HL-60 (cell line): ENCODE results near the gene RBPJ.
A peak's percentile ranks its signal among the peaks of the same experiment; 100 is the strongest.

Source experiments
- DNase-seq, 2 experiments: peaks; one replicate each; pipeline ENCODE4 v3.0.0-alpha.2; 2010 to 2020; ENCODE audit warnings: low read depth in 1 of 2, low spot score in 1 of 2
- H3K27ac ChIP-seq: fragments of 250-450 bp; sonication (Bioruptor Pico); replicated peaks from 2 replicates; pipeline ENCODE4 v1.5.1; 2020; ENCODE audit warnings: mild to moderate bottlenecking, moderate library complexity
- H3K27me3 ChIP-seq: fragments of 250-450 bp; sonication (Bioruptor Pico); 2 replicates; pipeline ENCODE4 v1.5.1; 2021; ENCODE audit warnings: mild to moderate bottlenecking, moderate library complexity; ENCODE audit not compliant: insufficient read depth, poor library complexity, severe bottlenecking
- H3K4me3 ChIP-seq: replicated peaks from 2 replicates; pipeline ENCODE4 v1.5.1; 2011; ENCODE audit warnings: mild to moderate bottlenecking, control low read depth, low read length; ENCODE audit not compliant: insufficient read depth
- CTCF ChIP-seq: IDR thresholded peaks from one replicate; pipeline ENCODE4 v1.5.1; 2011; ENCODE audit warnings: low read length, control low read depth, inconsistent platforms; ENCODE audit not compliant: insufficient read depth
- GABPA ChIP-seq: IDR thresholded peaks from 2 replicates; pipeline ENCODE4 v1.6.1; 2012; ENCODE audit warnings: low read depth
- POLR2AphosphoS5 ChIP-seq: IDR thresholded peaks from 2 replicates; pipeline ENCODE4 v1.6.1; 2012; ENCODE audit warnings: low read depth
- REST ChIP-seq: IDR thresholded peaks from 2 replicates; pipeline ENCODE4 v1.6.1; 2012; ENCODE audit warnings: low read depth; ENCODE audit not compliant: insufficient replicate concordance
- SPI1 ChIP-seq: IDR thresholded peaks from 2 replicates; pipeline ENCODE4 v1.6.1; 2012; ENCODE audit warnings: low read depth, mild to moderate bottlenecking, borderline replicate concordance

Gene RBPJ

GRCh38 chr4:26287756-26288155 lies 33.1 kb upstream of the RBPJ start:
- Histone ChIP-seq H3K4me3 (no peak overlapping the region), H3K27ac (peak overlapping the region; percentile 98), H3K27me3 (no peaks in the 10 kb centered on the region)
- TF ChIP-seq REST (no peak), SPI1 (no peak), CTCF (no peak), POLR2AphosphoS5 (no peak), GABPA (no peak)
- peak in 1 of 2 experiments; percentile 29 for DNase-seq

- H3K4me3 ChIP-seq = no peak overlapping the region
- peak; percentile 81 to 94 for DNase-seq
- no peaks in the 10 kb centered on the region for H3K27me3 ChIP-seq
- peak overlapping the region; percentile 98 for H3K27ac ChIP-seq
- TF ChIP-seq SPI1 (peak; percentile 98), CTCF (no peak), POLR2AphosphoS5 (peak; percentile 89), REST (peak; percentile 65), GABPA (peak; percentile 23; the same call in 1 of the 2 replicates)
Observed at GRCh38 chr4:26288355-26288909, 32.4 kb upstream of the RBPJ start.

- DNase-seq = no peak
- TF ChIP-seq REST = no peak
- no peak for TF ChIP-seq GABPA
- no peak for TF ChIP-seq SPI1
- TF ChIP-seq CTCF = no peak
- no peak for TF ChIP-seq POLR2AphosphoS5
- no peak overlapping the region for H3K4me3 ChIP-seq
- H3K27me3 ChIP-seq = no peaks in the 10 kb centered on the region
- H3K27ac ChIP-seq = peak overlapping the region; percentile 98
Observed at GRCh38 chr4:26289401-26289800, 31.4 kb upstream of the RBPJ start.
